Inflammatory macrophage treated with lipopolysaccharide for 4 hours (primary cell): ENCODE measurements around the gene NACC2.
"Not testable (repeated sequence)": the region's sequence is repeated elsewhere in the genome, so short reads cannot be mapped to it uniquely, and the experiment has no call there.

Experiments used
- DNase-seq: peaks from one replicate; pipeline ENCODE4 v3.0.0-alpha.2; 2020

The NACC2 gene

DNA sequence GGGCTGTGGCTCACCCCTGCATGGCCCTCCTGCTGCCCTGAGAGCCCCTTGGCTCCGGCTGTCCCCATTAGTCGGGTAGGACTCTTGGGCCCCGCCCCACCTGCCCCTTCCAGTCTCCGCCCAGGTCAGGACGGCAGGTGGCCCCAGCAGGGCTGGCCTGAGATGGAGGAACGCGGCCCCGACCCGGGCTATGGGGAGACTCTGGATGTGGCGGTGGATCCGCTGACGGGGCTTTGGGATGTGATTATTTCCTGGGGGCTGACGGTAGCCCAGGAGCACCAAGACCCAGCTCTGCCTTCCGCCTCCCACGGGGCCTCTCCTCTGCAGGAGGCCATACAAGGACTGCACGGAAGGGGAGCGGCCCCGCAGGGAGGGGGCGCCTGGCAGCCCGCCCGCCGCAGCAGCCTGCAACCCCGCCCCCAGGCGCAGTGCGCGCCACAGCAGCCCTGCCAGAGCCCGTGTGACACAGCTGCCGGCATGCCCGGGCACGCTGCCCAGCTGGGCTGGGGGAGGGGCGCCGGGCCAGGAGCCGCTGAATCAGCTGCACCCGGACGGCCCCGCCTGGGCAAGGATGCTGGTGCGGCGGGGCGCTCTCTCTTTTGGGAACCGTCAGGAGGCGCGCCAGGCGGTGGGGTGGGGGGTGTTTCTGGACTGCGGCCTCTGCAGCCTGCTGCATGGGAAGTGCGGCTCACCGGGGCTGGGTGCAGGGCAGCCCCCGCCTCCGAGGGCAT lies 14.4 kb upstream of the NACC2 start:
- DNase-seq: peak; percentile 75

DNA sequence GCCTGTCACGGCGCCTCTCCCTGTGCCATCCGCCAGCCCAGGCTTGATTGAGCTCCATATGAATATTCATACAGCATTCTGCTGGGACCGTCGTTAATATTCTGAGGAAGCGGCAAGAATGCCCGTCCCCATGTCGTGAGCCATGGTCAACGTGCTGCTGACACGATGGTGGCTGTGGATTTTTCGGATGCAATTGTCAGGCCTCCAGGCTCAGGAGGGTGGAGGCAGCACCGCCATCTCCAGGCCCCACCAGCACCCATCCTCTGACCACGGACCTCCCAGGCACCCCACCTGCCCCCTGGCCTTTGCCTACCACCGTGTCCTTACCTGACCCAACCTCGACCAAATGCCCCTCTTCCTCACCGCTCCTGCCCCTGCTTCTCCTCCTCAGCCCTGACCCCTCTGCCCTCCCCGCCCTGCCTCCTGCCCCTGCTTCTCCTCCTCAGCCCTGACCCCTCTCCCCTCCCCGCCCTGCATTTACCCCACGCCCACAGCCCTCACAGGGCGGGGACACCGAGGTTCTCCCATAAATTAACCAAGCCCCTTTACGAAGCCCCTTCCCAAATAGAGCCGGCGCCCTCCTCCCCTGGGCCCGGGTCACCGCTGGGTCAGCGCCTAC lies 13.7 kb upstream of the NACC2 start:
- DNase-seq: no peak

DNA sequence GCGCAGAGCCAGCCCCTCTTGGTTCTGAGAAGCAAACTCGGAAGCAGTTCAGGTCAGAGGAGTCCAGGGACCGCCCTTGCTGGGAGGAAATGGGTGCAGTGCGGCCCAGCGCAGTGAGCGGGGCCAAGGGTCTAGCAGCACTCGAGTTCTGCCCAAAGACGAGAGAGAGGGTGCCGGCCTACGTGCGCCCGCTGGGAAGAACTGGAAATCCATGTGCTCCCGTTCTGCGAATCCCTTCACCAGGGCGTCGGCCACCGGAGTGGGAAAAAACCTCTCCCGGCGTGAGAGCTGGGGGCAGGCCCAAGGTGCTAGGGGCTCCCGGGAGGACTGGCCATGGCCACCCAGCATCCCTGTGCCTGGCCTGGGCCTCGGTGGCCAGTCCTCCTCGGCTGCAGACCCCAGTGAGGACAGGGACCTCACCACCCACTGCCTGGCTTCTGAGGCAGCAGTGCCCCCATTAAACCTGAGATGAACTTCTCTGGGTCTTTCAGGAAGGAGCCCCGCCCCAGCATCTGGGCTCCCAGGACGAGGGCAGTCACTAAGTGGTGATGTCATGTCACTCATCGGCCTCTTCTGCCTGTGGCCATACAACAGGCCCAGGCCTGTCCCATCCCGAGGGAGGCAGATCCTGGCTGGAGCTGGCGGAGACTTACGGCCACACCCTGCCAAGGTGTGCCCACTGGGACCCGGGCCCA lies 13.0 kb upstream of the NACC2 start:
- no peak for DNase-seq

DNA sequence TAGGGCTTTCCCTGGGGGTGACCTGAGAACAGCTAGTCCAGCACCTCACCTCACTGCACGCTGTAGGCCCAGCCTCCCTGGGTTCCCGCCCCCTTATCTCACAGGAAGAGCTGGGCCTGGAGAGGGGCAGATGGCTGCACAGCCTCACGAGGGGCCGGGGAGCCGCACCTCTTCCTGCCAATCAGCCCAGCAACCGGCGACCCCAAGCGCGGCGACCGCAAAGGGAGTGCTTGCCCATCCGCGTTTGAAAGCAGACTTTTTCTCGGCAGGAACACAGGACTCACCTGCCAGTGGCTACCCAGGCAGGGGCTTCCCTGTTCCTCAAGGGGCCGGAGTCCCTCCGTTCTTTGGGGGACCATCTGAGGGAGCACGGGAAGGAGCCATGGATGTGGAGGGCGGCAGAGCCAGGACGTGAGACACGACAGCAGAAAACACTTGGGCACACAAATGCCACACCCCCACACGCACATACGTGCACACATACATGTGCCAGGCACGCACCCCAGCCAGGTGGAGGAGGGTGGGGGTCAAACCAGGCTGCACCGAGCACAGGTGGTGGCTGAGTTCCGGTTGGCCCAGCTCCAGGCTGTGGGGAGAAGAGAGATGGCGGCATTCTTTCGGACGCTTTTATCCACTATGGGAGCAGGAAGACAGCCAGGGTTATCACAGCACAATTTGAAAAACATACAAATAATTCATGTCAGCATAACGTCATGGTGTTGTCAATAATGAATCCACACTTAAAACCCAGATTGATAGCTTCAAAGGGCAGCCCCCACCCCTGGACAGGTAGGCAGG lies 12.3 kb upstream of the NACC2 start:
- DNase-seq: no peak

DNA sequence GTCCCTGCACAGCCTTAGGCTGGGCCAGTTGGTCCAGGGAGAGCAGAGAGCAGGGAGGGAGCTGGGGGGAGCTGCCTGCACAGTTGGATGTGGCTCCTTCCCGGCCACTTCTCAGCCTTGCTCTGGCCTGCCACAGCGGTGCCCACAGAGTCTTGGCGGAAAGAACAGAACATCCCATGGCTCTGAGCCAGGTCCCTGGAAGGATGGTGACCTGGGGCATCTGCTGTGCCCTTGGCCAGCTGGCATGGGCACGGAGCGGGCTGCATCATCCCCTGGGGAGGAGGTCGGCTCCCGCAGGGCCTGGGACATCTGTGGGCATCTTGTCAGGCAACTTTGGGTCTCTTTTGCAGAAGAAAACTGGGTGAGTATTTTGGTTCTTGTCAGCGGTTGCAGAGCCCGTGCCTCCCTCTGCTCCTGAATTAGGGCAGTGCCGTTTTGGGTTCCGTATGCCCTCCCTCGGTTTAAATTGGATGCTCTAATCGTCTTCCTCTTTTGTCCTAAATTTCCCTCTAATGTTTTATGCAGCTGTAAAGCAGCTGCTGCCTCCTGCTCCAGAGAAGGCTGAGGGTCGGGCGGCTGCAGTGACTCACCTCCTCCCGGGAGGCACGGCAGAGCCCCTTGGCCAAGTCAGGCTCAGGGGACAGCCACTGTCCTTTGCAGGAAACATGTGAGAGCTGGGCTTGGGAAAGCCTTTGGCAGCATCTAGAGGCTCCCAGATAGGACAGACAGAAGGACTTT lies 10.5 kb upstream of the NACC2 start:
- DNase-seq: no peak

DNA sequence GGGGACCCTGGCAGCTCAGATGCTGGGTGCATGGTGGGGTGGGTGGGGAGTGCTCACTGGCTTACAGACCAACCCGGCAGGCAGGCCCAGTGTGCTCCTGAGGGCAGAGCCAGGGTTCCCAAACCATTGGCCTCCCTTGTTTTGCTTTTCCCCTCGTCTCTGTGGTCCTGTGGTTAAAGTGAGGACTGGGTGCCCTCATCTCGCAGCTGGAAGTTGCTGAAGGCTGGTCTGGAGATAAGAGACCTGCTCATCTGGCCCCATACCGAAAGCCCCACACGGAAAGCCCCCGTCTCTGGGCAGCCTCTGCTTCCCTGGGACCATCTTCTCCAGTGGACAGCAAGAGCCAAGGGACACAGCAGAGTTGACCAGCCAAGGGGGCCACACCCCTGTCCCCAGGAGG lies 9.8 kb upstream of the NACC2 start:
- no peak for DNase-seq

DNA sequence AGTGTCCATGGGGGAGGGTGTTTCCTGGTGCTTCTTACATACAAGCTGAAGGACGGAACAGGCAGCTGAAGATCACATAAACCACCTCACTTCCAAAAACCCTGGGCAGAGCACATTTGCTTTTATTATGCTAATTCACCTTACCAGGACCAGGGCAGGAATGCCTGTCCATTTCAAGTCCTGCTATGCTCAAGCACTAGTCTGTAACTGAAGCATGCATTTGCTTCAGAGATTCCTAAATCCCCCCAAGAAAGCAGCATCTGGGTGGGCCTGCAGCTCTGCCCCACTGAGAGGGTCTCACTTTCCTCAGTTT lies 9.4 kb upstream of the NACC2 start:
- no peak for DNase-seq

DNA sequence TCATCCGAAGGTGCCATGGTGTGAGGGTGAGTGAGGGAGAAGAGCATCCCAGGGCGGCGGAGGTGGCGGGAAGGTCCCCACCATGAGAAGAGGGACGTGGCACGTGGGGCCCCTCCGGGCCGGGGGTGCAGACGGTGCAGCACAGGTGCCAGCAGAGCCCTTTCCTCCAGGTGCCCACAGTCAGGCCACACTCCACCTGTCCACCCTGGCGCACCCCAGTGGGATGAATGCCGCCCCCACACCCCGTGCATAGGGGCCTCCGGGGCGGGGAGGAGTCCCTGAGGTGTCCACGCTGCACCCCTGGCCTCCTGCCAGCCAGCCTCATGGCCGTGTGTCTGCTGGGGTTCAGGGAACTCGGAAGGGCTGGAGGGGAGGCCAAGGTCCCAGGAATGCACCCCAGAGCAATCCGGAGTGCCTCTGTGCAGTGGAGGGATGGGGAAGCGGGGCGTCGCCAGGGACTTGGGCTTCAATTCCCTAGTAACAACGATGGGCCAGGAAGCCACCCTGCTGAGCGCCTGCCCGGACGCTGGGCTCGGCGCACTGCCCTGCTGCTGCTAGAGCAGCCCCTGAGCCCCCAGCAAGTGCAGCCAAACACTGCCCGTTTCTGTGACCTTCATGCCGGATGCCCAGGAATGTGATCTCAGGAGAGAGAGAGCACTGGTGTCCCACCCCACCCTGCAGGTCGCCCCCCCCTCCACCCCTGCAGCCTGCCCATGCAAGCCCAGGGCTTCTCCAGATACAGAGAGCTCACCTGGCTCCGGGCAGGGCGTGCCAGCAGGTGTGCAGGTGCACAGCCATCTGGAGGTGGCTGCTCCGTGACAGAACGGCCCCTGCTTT lies 8.8 kb upstream of the NACC2 start:
- no peak for DNase-seq

DNA sequence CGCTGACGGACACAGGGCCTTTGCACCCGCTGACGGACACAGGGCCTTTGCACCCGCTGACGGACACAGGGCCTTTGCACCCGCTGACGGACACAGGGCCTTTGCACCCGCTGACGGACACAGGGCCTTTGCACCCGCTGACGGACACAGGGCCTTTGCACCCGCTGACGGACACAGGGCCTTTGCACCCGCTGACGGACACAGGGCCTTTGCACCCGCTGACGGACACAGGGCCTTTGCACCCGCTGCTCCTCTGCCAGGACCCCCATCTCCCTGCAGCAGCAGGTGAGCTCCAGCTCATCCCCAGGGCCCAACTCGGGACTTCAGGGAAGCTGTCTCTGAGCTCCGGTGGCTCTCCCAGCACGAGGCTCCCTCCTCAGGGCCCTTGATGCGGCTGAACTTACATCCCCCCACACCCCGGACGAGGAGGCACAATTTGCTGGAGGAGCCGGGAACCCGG lies 6.6 kb upstream of the NACC2 start:
- not testable (repeated sequence) for DNase-seq

DNA sequence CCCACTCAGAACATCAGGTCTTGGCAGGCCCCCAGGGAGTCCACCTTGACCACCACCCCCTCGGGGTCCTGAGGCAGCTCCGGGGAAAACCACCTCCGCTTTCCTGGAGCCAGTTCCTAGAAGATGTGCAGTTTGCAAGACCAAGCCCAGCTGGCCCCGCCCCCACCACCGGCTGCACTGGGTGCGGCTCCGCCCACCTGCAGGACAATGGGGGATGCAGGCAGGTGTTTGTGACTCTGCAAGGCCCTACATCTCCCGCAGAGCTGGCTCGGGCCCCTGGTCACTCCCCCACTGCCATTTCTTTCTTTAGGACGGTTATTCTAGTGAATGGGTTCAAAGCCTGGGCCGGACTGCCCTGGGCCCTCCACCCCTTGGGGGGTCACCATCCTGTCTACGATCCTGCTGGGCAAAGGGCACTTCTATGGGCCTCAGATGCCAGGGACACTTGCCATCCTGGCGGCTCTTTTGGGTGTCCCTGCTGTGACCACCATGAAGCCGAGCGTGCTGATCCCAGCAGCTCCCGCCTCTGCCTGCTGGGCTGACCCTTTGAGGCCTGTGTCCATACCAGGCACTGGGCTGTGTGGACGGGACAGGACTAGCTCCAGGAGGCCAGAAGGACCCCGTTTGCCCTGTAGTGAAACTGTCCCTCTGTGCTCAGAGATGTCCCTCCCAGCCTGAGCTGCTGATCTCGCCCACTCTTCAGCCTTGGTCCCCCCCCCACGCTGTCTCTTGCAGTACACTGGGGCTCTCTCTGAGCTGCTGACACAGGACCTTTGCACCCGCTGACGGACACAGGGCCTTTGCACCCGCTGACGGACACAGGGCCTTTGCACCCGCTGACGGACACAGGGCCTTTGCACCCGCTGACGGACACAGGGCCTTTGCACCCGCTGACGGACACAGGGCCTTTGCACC lies 5.9 kb upstream of the NACC2 start:
- DNase-seq: no peak

DNA sequence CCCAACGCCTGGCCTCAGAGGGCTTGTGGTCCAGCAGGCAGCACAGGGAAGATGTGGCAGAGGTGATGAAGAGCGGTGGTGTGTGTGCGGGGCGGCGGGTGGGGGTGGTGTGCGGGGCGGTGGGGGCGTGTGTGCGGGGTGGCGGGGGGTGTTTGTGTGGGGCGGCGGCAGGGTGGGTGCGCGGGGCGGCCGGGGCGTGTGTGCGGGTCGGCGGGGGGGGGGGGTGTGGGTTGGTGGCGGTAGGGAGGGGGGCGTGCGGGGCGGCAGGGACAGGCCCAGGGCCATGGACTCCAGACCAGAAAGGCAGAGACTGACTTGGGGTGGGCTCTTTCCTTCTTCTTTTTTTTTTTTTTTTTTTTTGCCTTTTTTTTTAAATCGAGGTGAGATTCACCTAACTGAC lies 4.5 kb upstream of the NACC2 start:
- DNase-seq: no peak

DNA sequence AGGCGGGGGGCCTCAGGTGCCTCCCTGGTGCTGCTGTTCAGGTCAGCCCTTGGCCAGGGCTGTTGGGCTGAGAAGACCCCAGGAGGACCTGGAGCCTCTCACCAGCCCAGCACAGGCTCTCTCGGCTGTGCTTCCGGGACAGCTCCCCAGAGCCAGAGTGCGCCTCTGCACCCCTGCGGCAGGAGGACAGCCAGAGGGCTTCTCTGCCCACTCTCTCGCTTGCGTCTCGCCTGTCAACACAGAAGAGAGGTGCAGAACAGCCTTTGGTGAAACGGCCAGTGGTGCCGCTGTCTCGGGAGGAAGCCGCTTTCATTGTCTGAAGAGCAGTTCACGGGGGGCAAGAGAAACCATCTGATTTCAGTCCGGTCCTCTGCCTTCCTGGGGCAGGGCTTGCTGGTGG lies 3.8 kb upstream of the NACC2 start:
- no peak for DNase-seq

DNA sequence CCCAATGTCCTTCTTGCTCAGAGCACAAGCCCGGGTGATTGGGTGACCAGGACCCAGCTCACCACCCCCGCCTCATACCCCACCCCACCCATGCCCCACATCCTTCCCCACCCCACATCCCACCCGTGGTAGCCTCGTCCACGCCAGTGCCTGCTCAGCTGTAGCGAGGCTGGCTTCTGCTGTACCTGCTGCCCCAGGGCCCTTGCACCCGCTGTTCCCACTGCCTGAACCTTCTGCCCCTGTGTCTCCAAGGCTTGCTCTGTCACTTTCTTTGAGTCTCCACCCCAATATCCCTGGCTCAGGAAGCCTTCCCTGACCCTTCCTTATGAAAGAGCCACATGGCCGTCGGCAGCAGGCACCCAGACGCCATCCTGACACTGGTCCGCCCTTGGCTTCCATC lies 3.1 kb upstream of the NACC2 start:
- DNase-seq: no peak

DNA sequence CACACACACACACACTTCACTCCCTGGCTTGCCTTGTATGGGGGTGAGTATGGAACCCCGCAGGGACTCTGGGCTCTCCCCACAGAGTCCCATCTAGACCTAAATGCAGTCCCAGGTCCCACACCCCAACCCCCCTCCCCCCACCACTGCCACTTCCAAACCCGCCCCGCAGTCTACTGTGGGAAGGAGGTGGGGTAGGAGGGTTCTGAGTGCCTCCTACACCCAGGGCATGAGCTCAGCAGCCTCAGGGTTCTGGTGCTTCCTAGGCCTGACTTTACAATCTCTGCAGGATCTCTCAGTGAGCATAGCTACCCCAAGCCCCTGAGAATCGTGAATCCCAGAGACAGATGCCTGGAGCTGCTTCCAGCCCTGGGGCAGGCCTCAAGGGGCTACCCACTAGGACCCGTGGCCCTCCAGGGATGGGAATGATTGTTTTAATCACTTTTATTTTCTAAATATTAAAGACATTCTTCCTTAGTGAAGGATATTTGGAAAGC lies 1.5 kb upstream of the NACC2 start:
- no peak for DNase-seq

DNA sequence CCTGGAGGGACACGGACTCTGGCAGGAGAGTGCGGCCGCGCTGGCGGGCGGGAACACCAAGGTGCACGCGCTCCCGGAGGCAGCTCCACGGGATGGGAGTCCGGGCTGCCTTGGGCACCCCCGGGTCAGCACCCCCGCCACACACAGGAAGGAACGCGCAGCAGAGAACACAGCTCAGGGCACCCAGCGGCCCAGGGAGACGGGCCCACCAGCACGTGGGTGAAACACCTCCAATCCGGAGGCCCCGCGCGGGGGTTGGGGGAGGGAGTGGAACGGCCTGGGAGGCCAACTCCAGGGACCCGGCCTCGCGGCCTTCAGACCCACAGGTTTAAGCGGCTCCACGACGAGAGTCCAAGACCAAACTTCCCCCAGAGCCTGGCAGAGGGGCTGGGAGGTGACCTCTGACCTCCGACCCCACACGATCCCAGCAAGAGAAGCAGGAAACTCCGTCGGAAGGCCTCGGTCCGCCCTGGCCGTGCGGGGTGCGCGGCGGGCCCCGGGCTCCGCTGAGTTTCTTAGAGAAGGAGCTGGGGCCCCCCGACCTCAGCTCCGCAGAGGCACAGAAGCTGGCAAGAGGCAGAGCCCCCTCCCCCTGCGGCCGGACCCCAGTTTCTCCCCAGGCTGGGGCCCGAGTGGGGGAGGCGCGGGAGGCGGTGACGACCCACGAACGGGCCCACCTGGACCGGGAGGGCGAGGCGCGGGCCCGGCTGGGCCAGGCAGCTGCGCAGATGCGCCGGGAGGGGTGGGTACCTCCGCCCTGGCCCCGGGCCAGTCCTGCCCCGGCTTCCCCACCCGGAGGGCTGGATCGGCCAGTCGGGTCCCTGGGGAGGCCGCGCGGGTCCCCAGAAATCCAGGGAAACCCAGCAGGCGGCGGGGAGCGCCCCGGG lies 851 bp downstream of the NACC2 start:
- peak; percentile 42 for DNase-seq

DNA sequence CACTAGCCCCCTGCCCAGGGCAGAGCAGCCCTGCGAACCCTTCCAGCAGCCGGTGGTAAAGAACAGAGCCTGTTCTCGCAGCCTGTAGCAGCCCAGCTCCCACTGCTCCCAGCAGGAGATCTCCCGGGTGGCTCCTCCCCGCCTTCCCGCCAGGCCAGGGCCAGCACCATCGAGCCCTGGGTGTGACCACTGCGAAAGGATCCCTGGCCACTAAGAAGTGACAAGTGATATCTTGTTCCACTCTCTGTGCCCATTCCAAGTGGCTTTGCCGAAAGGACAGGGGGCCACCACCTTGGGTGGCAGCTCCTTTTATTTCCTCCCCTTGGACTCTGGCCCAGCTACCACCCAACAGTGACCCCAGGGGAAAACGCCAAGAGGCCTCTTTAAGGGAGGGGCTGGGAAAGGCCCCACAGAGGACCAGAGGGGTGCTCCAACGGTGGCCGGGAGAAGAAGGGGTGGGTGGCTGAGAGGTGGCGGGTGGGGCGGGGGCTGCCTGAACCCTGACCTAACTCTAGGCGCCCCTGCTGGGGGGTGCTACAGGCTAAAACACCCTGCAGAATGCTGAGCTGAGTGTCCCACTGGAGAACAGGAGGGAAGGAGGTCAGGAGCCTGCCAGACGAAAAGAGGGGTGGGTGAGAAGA lies 1.6 kb downstream of the NACC2 start:
- DNase-seq: no peak

DNA sequence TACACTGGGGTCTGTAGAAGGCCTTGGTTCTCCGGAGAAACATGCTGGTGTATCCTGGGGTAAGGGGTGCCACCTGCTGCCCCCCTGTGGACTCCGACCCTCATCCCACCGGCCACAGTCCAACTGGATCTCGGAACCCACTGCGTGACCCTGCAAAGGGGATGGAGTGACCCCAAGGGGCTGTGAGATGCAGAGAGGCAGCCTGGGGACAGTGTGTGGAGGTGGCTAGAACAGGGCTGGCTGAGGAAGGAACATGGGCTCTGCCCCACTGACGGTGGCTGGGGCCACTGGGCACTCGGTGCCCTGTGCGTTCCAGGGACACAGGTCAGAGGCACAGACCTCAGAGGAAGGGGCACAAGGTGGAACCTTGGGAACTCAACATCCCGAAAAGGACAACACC lies 2.3 kb downstream of the NACC2 start:
- DNase-seq: no peak

DNA sequence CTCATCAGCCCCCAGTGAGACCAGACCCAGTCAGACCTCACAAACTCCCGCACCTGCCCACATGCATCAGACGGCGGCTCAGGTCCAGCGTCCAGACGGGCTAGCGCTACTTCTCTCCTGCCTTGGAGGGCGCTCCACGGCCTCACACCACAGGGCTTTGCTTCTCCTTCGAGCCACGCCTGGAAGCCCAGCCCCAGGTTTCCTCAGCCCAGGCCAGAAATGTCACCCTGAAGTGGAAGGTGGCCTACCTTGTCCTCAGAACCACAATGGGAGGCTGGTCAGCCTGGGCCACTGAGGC lies 2.8 kb downstream of the NACC2 start:
- no peak for DNase-seq
